Type B pancreatic cell (in vitro differentiated cells): Measurements from ENCODE around the gene PTPRM. TPM values are rescaled to one million over a fixed set of nuclear protein-coding genes. Genes with fewer than 3 reads are reported as not detected.
A peak's percentile ranks its signal among the peaks of the same experiment; 100 is the strongest.

Experiments
- DNase-seq: peaks from one replicate; pipeline ENCODE4 v3.0.0; 2021; ENCODE audit warnings: mixed read lengths; ENCODE audit not compliant: unreplicated experiment; ENCODE audit errors: extremely low spot score
- H3K27ac Mint-ChIP-seq: 2 replicates; pipeline ENCODE4 v1.8.0; 2021; ENCODE audit warnings: mild to moderate bottlenecking, mixed read lengths
- H3K27me3 Mint-ChIP-seq: 2 replicates; pipeline ENCODE4 v1.8.0; 2021; ENCODE audit warnings: mixed read lengths
- H3K36me3 Mint-ChIP-seq: 2 replicates; pipeline ENCODE4 v1.8.0; 2021; ENCODE audit warnings: mixed read lengths
- H3K4me1 Mint-ChIP-seq: one replicate; pipeline ENCODE4 v1.8.0; 2021; ENCODE audit warnings: mixed read lengths; ENCODE audit not compliant: unreplicated experiment
- H3K4me3 Mint-ChIP-seq: 2 replicates; pipeline ENCODE4 v1.8.0; 2021; ENCODE audit warnings: mild to moderate bottlenecking, mixed read lengths
- H3K9me3 Mint-ChIP-seq: 2 replicates; pipeline ENCODE4 v1.8.0; 2021; ENCODE audit warnings: mixed read lengths
- total RNA-seq: library from RNA; stranded (reverse); gene quantifications from 2 replicates; pipeline ENCODE4 v1.2.1, GENCODE V29; 2021; ENCODE audit warnings: low replicate concordance
- TF ChIP-seq, protein P1 (sequence below): fragments of 200-600 bp; sonication (generic); conservative IDR thresholded peaks from 2 replicates; pipeline ENCODE4 v1.5.0; 2021; ENCODE audit warnings: antibody characterized with exemption, mild to moderate bottlenecking

PTPRM gene
- total RNA-seq, 1 donor from 2014 or later = 18.6 TPM

DNA sequence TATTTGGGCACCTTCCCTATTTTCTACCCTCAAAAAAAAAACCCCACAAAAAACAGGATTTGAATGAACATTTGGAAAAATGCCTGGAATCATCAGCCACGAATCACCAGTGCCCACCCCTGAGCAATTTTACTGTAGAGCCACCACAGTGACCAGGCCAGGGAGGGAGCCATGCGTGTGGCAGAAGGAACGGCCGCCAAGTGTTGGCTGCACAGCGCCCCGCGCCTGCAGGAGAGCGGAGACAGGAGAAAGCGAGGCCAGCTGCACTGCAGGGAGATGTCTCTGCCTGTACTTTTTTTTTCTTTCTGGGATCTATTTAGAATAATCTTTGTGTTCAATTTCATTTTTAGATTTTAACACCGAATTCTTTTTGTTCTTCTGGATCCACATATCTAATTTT lies 772.8 kb downstream of the PTPRM start:
- no peak for DNase-seq
- H3K4me1 Mint-ChIP-seq = peaks cover 32% of the 10 kb centered on the region
- H3K27me3 Mint-ChIP-seq = no peaks in the 10 kb centered on the region
- no peak overlapping the region for H3K4me3 Mint-ChIP-seq
- no peaks in the 10 kb centered on the region for H3K36me3 Mint-ChIP-seq
- H3K9me3 Mint-ChIP-seq = no peaks in the 10 kb centered on the region
- no peak overlapping the region for H3K27ac Mint-ChIP-seq
- TF ChIP-seq, protein P1, sequence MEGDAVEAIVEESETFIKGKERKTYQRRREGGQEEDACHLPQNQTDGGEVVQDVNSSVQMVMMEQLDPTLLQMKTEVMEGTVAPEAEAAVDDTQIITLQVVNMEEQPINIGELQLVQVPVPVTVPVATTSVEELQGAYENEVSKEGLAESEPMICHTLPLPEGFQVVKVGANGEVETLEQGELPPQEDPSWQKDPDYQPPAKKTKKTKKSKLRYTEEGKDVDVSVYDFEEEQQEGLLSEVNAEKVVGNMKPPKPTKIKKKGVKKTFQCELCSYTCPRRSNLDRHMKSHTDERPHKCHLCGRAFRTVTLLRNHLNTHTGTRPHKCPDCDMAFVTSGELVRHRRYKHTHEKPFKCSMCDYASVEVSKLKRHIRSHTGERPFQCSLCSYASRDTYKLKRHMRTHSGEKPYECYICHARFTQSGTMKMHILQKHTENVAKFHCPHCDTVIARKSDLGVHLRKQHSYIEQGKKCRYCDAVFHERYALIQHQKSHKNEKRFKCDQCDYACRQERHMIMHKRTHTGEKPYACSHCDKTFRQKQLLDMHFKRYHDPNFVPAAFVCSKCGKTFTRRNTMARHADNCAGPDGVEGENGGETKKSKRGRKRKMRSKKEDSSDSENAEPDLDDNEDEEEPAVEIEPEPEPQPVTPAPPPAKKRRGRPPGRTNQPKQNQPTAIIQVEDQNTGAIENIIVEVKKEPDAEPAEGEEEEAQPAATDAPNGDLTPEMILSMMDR = no peak

DNA sequence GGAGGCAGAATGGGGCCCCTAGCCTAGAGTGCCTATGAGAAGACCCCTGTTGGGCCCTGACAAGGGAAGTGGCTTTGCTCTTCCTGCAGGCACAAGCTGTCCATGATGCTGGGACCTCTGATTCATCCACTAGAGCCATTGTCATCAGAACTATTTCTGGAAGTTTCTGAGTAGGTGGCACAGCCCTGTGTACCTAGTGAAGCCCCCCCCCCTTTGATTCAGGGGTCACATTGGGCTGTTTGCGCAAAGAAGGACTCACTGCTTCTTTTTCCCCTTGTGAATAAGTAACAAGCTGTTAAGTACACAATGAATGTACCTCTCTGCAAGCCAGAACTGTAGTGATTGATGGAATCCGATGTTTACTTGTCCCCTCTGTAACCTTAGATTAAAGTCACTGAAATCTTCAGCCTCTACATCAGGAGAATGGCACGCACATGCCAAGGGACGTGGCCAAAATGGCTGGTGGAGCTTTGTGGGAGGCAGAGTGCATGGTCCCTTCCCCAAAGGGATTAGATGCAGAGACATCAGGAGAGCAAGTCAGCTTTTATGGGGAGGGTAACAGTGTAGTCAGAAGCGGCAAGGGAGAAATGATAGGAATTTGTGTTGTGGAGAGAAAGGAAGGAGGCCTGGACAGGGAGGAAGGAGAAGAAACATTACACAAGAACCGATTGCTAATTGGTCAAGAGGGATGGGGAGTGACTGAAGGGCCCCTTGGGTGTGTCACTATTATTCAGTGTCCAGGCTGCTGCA lies 774.5 kb downstream of the PTPRM start:
- no peak for DNase-seq
- H3K27me3 Mint-ChIP-seq = no peaks in the 10 kb centered on the region
- peaks cover 32% of the 10 kb centered on the region for H3K4me1 Mint-ChIP-seq

DNA sequence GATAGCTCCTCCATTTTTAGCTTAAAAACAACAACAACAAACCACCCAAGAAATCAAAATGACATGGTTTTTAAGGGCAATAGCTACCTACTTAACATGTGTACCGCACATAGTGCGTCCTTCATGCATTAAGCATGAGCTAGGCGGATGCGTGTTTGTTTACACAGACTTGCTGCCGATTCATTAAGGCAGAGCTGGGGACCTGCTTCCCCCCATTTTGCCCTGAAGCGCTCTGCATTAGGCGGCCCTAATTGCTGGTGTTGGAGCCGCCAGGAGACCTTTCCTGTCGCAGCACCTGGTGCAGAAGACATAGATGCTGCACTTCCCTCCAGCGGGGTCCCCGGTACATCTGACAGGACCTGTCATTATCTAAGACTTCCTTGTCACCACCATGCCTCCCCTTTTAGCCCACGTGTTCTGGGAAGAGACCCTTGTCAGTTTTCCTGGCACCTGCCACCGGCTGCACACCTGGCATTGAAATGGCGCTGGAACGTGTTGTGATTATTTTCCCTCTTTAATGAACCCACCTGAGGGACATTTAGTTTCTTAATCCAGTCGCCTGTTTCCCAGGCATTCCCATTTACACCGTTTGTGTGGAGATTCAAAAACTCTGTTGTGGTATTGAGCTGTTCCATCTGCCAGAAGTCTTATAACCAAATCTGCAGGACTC lies 781.1 kb downstream of the PTPRM start:
- H3K27me3 Mint-ChIP-seq = no peaks in the 10 kb centered on the region
- H3K9me3 Mint-ChIP-seq = no peaks in the 10 kb centered on the region
- DNase-seq = no peak
- H3K36me3 Mint-ChIP-seq = no peaks in the 10 kb centered on the region
- H3K4me3 Mint-ChIP-seq = no peak overlapping the region
- H3K4me1 Mint-ChIP-seq = peaks cover 5% of the 10 kb centered on the region
- TF ChIP-seq, protein P1 = no peak
- no peak overlapping the region for H3K27ac Mint-ChIP-seq

More for the DNA sequence above, 774.5 kb downstream of the PTPRM start:
- TF ChIP-seq, protein P1 = no peak
- Mint-ChIP-seq H3K9me3 (no peaks in the 10 kb centered on the region), H3K27ac (peak overlapping the region; percentile 97), H3K4me3 (peak overlapping the region; percentile 29), H3K36me3 (no peaks in the 10 kb centered on the region)

DNA sequence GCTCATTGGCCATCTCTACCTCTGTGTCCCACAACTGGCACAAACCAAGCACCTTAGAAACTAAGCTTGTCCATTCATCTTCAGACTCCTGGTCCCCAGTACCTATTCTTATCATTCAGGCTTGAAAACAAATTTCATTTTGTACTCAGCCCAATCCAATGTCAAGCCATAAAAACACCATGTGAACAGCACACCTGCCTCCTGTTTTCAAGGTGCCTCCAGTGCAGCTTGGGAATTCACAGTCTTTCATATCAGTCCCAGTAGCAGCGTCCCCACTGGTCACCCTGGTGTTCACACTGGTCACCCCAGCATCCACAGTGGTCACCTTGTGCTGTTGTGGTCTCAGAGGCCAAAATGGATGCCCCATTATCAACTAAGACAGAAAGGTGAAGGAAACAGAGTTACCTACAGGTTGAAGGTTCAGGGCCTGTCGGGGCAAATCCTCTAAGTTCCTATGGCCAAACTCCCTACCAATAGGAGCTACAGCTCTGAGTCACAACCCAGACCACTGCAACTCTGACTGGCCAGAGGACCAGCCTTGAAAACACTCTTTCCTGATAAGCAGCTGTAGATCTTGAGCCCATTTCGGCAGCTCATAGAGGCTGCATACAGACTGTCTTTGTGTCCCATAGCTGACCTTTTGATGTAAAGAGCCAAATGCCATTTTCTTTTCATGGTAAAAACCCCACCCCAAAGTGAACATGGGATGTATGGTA lies 782.6 kb downstream of the PTPRM start:
- Mint-ChIP-seq H3K27me3 (no peaks in the 10 kb centered on the region), H3K4me3 (no peak overlapping the region), H3K9me3 (no peaks in the 10 kb centered on the region), H3K36me3 (no peaks in the 10 kb centered on the region), H3K27ac (no peak overlapping the region), H3K4me1 (no peaks in the 10 kb centered on the region)
- TF ChIP-seq, protein P1 = no peak
- no peak for DNase-seq

DNA sequence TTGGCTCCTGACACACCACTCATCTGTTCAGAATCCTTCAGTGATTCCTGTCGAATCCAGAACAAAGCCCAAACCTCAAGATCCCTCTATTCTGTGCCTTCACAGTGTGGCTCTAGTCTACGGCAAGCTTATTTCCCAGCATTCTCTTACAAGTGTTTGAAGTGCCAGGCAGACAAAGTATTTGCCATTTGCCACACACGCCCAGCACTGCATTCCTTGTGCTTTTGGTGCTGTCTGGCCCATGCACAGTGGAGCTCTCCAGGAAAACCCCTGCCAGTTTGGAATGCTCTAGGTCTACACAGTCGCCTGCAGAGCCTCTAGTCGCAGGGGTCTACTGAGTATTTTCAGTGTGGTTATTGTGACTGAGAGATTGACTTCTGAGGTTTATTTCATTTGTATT lies 783.5 kb downstream of the PTPRM start:
- no peaks in the 10 kb centered on the region for H3K27me3 Mint-ChIP-seq
- no peaks in the 10 kb centered on the region for H3K9me3 Mint-ChIP-seq
- H3K4me1 Mint-ChIP-seq = no peaks in the 10 kb centered on the region
- no peak for DNase-seq
- H3K4me3 Mint-ChIP-seq = no peak overlapping the region
- H3K27ac Mint-ChIP-seq = no peak overlapping the region
- TF ChIP-seq, protein P1 = no peak
- no peaks in the 10 kb centered on the region for H3K36me3 Mint-ChIP-seq
